ENCODE results near the gene CCZ1B.
A peak's percentile ranks its signal among the peaks of the same experiment; 100 is the strongest.
"Not testable (repeated sequence)": the region's sequence is repeated elsewhere in the genome, so short reads cannot be mapped to it uniquely, and the experiment has no call there.

The CCZ1B gene

GRCh38 chr7:6842278-6842921, 16.3 kb upstream of the CCZ1B start:
- DNase-seq (ENCODE audit: low read depth), result peak; percentile 74
- H3K4me3 ChIP-seq (ENCODE audit: low read depth, low read length), result not testable (repeated sequence)

- not testable (repeated sequence) for DNase-seq (ENCODE audit: low read depth); H3K4me3 ChIP-seq (ENCODE audit: low read depth, low read length)
Observed at GRCh38 chr7:6837081-6837480, 11.0 kb upstream of the CCZ1B start.

- H3K4me3 ChIP-seq (ENCODE audit: low read depth, low read length); DNase-seq (ENCODE audit: low read depth): not testable (repeated sequence)
Observed at GRCh38 chr7:6835521-6835920, 9.4 kb upstream of the CCZ1B start.

- no peak overlapping the region for H3K4me3 ChIP-seq (ENCODE audit: low read depth, low read length)
- DNase-seq (ENCODE audit: low read depth), result no peak
- TF ChIP-seq CTCF (IDR thresholded peaks at IDR 0.05; ENCODE audit: control insufficient read depth, extremely low read depth, insufficient read depth), result no peak
Observed at GRCh38 chr7:6833636-6834035, 7.6 kb upstream of the CCZ1B start.

- no peak overlapping the region for H3K4me3 ChIP-seq (ENCODE audit: low read depth, low read length)
- TF ChIP-seq CTCF (IDR thresholded peaks at IDR 0.05; ENCODE audit: control insufficient read depth, extremely low read depth, insufficient read depth), result no peak
- no peak for DNase-seq (ENCODE audit: low read depth)
Observed at GRCh38 chr7:6831018-6831725, 5.1 kb upstream of the CCZ1B start.

GRCh38 chr7:6830026-6830425, 4.0 kb upstream of the CCZ1B start:
- not testable (repeated sequence) for DNase-seq (ENCODE audit: low read depth); H3K4me3 ChIP-seq (ENCODE audit: low read depth, low read length)

- H3K4me3 ChIP-seq (ENCODE audit: low read depth, low read length); DNase-seq (ENCODE audit: low read depth): not testable (repeated sequence)
Observed at GRCh38 chr7:6829616-6830015, 3.5 kb upstream of the CCZ1B start.

GRCh38 chr7:6827180-6827579, 1.1 kb upstream of the CCZ1B start:
- not testable (repeated sequence) for DNase-seq (ENCODE audit: low read depth); H3K4me3 ChIP-seq (ENCODE audit: low read depth, low read length)

- peak overlapping the region; percentile 61 for H3K4me3 ChIP-seq (ENCODE audit: low read depth, low read length)
- not testable (repeated sequence) for DNase-seq (ENCODE audit: low read depth)
Observed at GRCh38 chr7:6825236-6826125, 594 bp downstream of the CCZ1B start.

GRCh38 chr7:6821622-6822021, 4.5 kb downstream of the CCZ1B start:
- not testable (repeated sequence) for DNase-seq (ENCODE audit: low read depth); H3K4me3 ChIP-seq (ENCODE audit: low read depth, low read length)

GRCh38 chr7:6815470-6815869, 10.6 kb downstream of the CCZ1B start:
- H3K4me3 ChIP-seq (ENCODE audit: low read depth, low read length); DNase-seq (ENCODE audit: low read depth): not testable (repeated sequence)

GRCh38 chr7:6813011-6813410, 13.1 kb downstream of the CCZ1B start:
- DNase-seq (ENCODE audit: low read depth); H3K4me3 ChIP-seq (ENCODE audit: low read depth, low read length): not testable (repeated sequence)

GRCh38 chr7:6807959-6808358, 18.1 kb downstream of the CCZ1B start:
- H3K4me3 ChIP-seq (ENCODE audit: low read depth, low read length); DNase-seq (ENCODE audit: low read depth): not testable (repeated sequence)

GRCh38 chr7:6807393-6807918, 18.6 kb downstream of the CCZ1B start:
- not testable (repeated sequence) for DNase-seq (ENCODE audit: low read depth); H3K4me3 ChIP-seq (ENCODE audit: low read depth, low read length)

GRCh38 chr7:6800331-6800730, 25.7 kb downstream of the CCZ1B start:
- DNase-seq (ENCODE audit: low read depth); H3K4me3 ChIP-seq (ENCODE audit: low read depth, low read length): not testable (repeated sequence)

- DNase-seq (ENCODE audit: low read depth), result not testable (repeated sequence)
Observed at GRCh38 chr7:6799887-6800286, 26.2 kb downstream of the CCZ1B start.

More at GRCh38 chr7:6799887-6800286, 26.2 kb downstream of the CCZ1B start:
- H3K4me3 ChIP-seq (ENCODE audit: low read depth, low read length), result not testable (repeated sequence)
